Neural cell (in vitro differentiated cells): ENCODE results near the gene CPLX1. TPM values are rescaled to one million over a fixed set of nuclear protein-coding genes. Genes with fewer than 3 reads are reported as not detected.

Source experiments
- H2AFZ ChIP-seq: fragments of 200-600, 300-800 bp; sonication (generic), shearing (Covaris generic); 2 replicates; pipeline ENCODE4 v1.6.0; 2014; ENCODE audit warnings: low read depth, mild to moderate bottlenecking, antibody characterized with exemption, low read length, moderate library complexity
- H3F3A ChIP-seq: fragments of 200-600 bp; shearing (Covaris generic); 2 replicates; pipeline ENCODE4 v1.6.1; 2016; ENCODE audit warnings: mild to moderate bottlenecking, moderate library complexity, mixed read lengths, antibody characterized with exemption, low read length; ENCODE audit not compliant: insufficient read depth, poor library complexity, severe bottlenecking
- H3K27ac ChIP-seq: fragments of 200-600, 300-800 bp; sonication (generic), shearing (Covaris generic); 2 replicates; pipeline ENCODE4 v1.5.1; 2014; ENCODE audit warnings: mild to moderate bottlenecking, low read length, moderate library complexity
- H3K27me3 ChIP-seq: fragments of 300-800, 200-600 bp; sonication (generic), shearing (Covaris generic); 2 replicates; pipeline ENCODE4 v1.6.0; 2014; ENCODE audit warnings: mild to moderate bottlenecking, low read depth, low read length, moderate library complexity; ENCODE audit not compliant: insufficient read depth
- H3K36me3 ChIP-seq: fragments of 300-800, 200-600 bp; sonication (generic), shearing (Covaris generic); 2 replicates; pipeline ENCODE4 v1.5.1; 2014; ENCODE audit warnings: mild to moderate bottlenecking, antibody characterized with exemption, low read length, moderate library complexity; ENCODE audit not compliant: insufficient read depth
- H3K4me2 ChIP-seq: fragments of 300-800, 200-600 bp; sonication (generic), shearing (Covaris generic); 2 replicates; pipeline ENCODE4 v1.6.0; 2014; ENCODE audit warnings: mild to moderate bottlenecking, low read length
- H3K4me3 ChIP-seq: fragments of 300-800, 200-600 bp; sonication (generic), shearing (Covaris generic); 2 replicates; pipeline ENCODE4 v1.5.1; 2014; ENCODE audit warnings: mild to moderate bottlenecking, low read length, moderate library complexity
- H3K79me2 ChIP-seq: fragments of 200-600 bp; shearing (Covaris generic); replicated peaks from 2 replicates; pipeline ENCODE4 v1.6.0; 2014; ENCODE audit warnings: mild to moderate bottlenecking, low read length, moderate library complexity; ENCODE audit not compliant: insufficient read depth
- H3K9ac ChIP-seq: fragments of 300-800, 200-600 bp; sonication (generic), shearing (Covaris generic); 2 replicates; pipeline ENCODE4 v1.6.1; 2016; ENCODE audit warnings: mild to moderate bottlenecking, low read length, mixed read lengths
- H3K9me2 ChIP-seq: fragments of 200-600 bp; shearing (Covaris generic); 2 replicates; pipeline ENCODE4 v1.6.1; 2016; ENCODE audit warnings: mild to moderate bottlenecking, low read length, mixed read lengths; ENCODE audit not compliant: insufficient read depth
- H3K9me3 ChIP-seq: fragments of 200-600, 300-800 bp; sonication (generic), shearing (Covaris generic); 2 replicates; pipeline ENCODE4 v1.6.1; 2016; ENCODE audit warnings: mild to moderate bottlenecking, mixed run types, low read length, moderate library complexity, mixed read lengths
- H4K20me1 ChIP-seq: fragments of 200-600 bp; shearing (Covaris generic); 2 replicates; pipeline ENCODE4 v1.6.1; 2016; ENCODE audit warnings: mild to moderate bottlenecking, mixed run types; ENCODE audit not compliant: insufficient read depth
- EP300 ChIP-seq: fragments of 450-650 bp; conservative IDR thresholded peaks from 2 replicates; pipeline ENCODE4 v1.6.1; 2014; ENCODE audit warnings: antibody characterized with exemption, mild to moderate bottlenecking, moderate library complexity; ENCODE audit not compliant: poor library complexity, severe bottlenecking
- EZH2 ChIP-seq: fragments of 200-600, 300-800 bp; shearing (Covaris generic), sonication (generic); IDR thresholded peaks from 2 replicates; pipeline ENCODE4 v1.6.1; 2014; ENCODE audit warnings: antibody characterized with exemption, low read length, borderline replicate concordance, mild to moderate bottlenecking; ENCODE audit not compliant: insufficient read depth, poor library complexity, severe bottlenecking
- POLR2AphosphoS5 ChIP-seq: IDR thresholded peaks from 2 replicates; pipeline ENCODE4 v1.6.1; 2012
- RAD21 ChIP-seq: fragments of 450-650 bp; conservative IDR thresholded peaks from 2 replicates; pipeline ENCODE4 v1.6.1; 2014; ENCODE audit warnings: antibody characterized with exemption, mild to moderate bottlenecking, moderate library complexity
- SMC3 ChIP-seq: fragments of 450-650 bp; conservative IDR thresholded peaks from 2 replicates; pipeline ENCODE4 v1.6.1; 2014; ENCODE audit warnings: antibody characterized with exemption, mild to moderate bottlenecking, moderate library complexity; ENCODE audit not compliant: poor library complexity
- polyA plus RNA-seq: library from polyadenylated mRNA; depleted of rRNA; stranded (reverse); fragments of >200 nt; gene quantifications from 2 replicates; pipeline ENCODE4 v1.2.3, GENCODE V29; 2014
- TF ChIP-seq, protein P1 (sequence below): IDR thresholded peaks from 2 replicates; pipeline ENCODE4 v1.6.1; 2012; ENCODE audit warnings: borderline replicate concordance
- TF ChIP-seq, protein P2 (sequence below): fragments of 450-650 bp; IDR thresholded peaks from 2 replicates; pipeline ENCODE4 v1.5.1; 2014; ENCODE audit warnings: antibody characterized with exemption, mild to moderate bottlenecking, moderate library complexity; ENCODE audit not compliant: poor library complexity, severe bottlenecking

Gene CPLX1
- polyA plus RNA-seq, 1 donor from 2014 or later: 7.6 TPM

DNA sequence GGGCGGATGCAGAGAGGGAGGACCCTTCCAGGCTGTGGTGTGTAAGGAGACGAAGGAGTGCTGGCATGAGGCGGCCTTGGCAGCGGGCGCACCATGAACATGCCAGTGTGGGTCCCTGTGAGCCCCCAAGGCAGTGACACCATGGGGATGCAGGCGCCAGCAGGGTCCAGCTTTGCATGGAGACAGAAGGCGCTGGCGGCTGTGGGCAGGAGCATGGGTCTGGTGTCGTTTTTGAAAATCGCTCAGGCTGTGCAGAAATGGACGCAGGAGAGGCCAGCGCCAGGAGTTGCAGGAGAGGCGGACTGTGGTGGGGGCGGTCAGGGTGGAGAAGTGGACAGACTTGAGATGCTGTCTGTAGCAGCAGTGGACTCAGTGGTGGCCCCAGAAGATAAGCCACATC is 64.2 kb downstream of the CPLX1 start:
- H3K27ac ChIP-seq: no peak overlapping the region
- no peaks in the 10 kb centered on the region for H3F3A ChIP-seq
- H3K9ac ChIP-seq: no peak overlapping the region
- TF ChIP-seq, protein P1, sequence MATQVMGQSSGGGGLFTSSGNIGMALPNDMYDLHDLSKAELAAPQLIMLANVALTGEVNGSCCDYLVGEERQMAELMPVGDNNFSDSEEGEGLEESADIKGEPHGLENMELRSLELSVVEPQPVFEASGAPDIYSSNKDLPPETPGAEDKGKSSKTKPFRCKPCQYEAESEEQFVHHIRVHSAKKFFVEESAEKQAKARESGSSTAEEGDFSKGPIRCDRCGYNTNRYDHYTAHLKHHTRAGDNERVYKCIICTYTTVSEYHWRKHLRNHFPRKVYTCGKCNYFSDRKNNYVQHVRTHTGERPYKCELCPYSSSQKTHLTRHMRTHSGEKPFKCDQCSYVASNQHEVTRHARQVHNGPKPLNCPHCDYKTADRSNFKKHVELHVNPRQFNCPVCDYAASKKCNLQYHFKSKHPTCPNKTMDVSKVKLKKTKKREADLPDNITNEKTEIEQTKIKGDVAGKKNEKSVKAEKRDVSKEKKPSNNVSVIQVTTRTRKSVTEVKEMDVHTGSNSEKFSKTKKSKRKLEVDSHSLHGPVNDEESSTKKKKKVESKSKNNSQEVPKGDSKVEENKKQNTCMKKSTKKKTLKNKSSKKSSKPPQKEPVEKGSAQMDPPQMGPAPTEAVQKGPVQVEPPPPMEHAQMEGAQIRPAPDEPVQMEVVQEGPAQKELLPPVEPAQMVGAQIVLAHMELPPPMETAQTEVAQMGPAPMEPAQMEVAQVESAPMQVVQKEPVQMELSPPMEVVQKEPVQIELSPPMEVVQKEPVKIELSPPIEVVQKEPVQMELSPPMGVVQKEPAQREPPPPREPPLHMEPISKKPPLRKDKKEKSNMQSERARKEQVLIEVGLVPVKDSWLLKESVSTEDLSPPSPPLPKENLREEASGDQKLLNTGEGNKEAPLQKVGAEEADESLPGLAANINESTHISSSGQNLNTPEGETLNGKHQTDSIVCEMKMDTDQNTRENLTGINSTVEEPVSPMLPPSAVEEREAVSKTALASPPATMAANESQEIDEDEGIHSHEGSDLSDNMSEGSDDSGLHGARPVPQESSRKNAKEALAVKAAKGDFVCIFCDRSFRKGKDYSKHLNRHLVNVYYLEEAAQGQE: no peak
- TF ChIP-seq EP300 (no peak), POLR2AphosphoS5 (no peak), EZH2 (no peak)
- H3K9me2 ChIP-seq: no peaks in the 10 kb centered on the region
- H3K79me2 ChIP-seq: no peaks in the 10 kb centered on the region
- no peak overlapping the region for H2AFZ ChIP-seq
- peaks cover 2% of the 10 kb centered on the region for H4K20me1 ChIP-seq
- H3K4me3 ChIP-seq: no peak overlapping the region
- H3K4me2 ChIP-seq: no peak overlapping the region
- no peaks in the 10 kb centered on the region for H3K27me3 ChIP-seq
- H3K9me3 ChIP-seq: no peaks in the 10 kb centered on the region
- peaks cover 16% of the 10 kb centered on the region for H3K36me3 ChIP-seq

DNA sequence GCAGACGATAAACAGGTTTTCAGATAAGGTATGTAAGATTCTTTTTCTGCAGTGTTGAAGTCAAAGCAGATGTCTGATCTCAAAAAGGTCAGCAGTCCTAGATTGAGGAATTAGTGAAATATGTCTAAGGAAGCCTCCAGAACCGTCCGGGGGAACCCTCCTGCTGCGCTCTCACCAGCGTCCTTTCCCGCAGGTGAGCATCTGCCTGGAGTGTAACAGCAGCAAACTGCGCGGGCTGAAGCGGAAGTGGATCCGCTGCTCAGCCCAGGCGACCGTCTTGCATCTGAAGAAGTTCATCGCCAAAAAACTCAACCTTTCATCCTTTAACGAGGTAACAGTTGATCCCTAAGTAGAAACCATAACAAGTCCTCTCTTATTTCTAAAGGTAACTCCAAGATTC is 64.8 kb downstream of the CPLX1 start:
- H3K4me3 ChIP-seq: no peak overlapping the region
- no peaks in the 10 kb centered on the region for H3K9me2 ChIP-seq
- peaks cover 16% of the 10 kb centered on the region for H3K36me3 ChIP-seq
- no peak overlapping the region for H3K4me2 ChIP-seq
- TF ChIP-seq, protein P1: no peak
- TF ChIP-seq, protein P2, sequence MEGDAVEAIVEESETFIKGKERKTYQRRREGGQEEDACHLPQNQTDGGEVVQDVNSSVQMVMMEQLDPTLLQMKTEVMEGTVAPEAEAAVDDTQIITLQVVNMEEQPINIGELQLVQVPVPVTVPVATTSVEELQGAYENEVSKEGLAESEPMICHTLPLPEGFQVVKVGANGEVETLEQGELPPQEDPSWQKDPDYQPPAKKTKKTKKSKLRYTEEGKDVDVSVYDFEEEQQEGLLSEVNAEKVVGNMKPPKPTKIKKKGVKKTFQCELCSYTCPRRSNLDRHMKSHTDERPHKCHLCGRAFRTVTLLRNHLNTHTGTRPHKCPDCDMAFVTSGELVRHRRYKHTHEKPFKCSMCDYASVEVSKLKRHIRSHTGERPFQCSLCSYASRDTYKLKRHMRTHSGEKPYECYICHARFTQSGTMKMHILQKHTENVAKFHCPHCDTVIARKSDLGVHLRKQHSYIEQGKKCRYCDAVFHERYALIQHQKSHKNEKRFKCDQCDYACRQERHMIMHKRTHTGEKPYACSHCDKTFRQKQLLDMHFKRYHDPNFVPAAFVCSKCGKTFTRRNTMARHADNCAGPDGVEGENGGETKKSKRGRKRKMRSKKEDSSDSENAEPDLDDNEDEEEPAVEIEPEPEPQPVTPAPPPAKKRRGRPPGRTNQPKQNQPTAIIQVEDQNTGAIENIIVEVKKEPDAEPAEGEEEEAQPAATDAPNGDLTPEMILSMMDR: no peak
- no peak for TF ChIP-seq POLR2AphosphoS5
- no peak for TF ChIP-seq SMC3
- TF ChIP-seq RAD21: no peak
- no peaks in the 10 kb centered on the region for H3F3A ChIP-seq
- no peaks in the 10 kb centered on the region for H3K79me2 ChIP-seq
- no peaks in the 10 kb centered on the region for H4K20me1 ChIP-seq
- H3K9me3 ChIP-seq: no peaks in the 10 kb centered on the region
- no peak overlapping the region for H2AFZ ChIP-seq
- H3K27me3 ChIP-seq: no peaks in the 10 kb centered on the region
- H3K27ac ChIP-seq: no peak overlapping the region
- H3K9ac ChIP-seq: no peak overlapping the region
